RWPE1 (cell line): ENCODE data around the gene IARS2.

Source experiments
- CTCF ChIA-PET: fragments of 350-600 bp; sonication (Branson Sonifier 250); formaldehyde crosslinking; extraction: SDS; loops from one replicate; lab custom pipeline; 2021; lab: Yijun Ruan, JAX
- POLR2A ChIA-PET: fragments of 400-600 bp; formaldehyde crosslinking; extraction: SDS; loops from one replicate; lab custom pipeline; 2020; ENCODE audit warnings: antibody characterized with exemption; ENCODE audit not compliant: low non-redundant PET; lab: Yijun Ruan, JAX
- DNase-seq: peaks from one replicate; pipeline ENCODE4 v3.0.0; 2012; ENCODE audit warnings: low spot score
- H3K27ac ChIP-seq: fragments of 450-650 bp; 2 replicates; pipeline ENCODE4 v1.5.1; 2017
- TF ChIP-seq, protein P1 (sequence below): fragments of 450-650 bp; conservative IDR thresholded peaks from 2 replicates; pipeline ENCODE4 v1.5.1; 2017; ENCODE audit warnings: low read depth, mild to moderate bottlenecking

Gene IARS2

DNA sequence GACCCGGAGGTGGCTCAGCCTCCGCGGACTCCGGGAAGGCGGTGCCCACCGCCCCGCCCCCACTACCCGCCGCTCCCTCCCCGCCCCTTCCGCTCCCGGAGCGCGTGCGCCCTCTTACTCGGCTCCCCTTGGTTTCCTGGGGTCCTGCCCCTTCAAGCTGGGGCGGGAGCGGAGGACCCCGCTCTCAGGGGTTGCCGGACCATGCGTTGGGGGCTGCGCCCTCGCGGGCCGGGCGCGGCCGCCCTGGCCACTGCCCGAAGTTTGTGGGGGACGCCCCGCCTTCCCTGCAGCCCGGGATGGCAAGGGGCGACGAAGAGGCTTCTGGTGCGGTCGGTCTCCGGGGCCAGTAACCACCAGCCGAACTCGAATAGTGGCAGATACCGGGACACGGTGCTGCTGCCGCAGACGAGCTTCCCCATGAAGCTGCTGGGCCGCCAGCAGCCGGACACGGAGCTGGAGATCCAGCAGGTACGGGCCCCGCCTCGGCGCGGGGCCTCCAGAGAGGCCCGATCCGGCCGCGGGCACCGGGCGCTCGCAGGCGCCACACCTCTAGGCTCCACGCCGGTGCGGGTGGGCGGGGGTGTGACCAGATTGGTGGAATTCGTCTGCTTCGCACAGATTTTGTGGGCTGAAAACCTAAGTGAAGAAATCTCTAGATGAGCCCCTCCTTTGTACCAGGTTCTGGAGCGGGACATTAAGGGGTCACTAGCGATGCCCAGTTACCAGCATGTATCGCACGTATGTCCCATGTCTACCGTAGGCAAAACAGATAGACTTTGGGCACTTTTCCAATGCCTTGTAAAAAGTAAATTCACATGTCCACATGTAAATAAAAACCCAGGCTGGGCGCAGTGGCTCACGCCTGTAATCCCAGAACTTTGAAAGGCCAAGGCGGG is at the start of gene IARS2:
TSS of gene IARS2 (plus strand) at position 117 of the 896 bp plus-strand sequence. CDS start at position 202, 85 bp downstream.
- peak within 1 kb of the TSS; percentile 83 for H3K27ac ChIP-seq
- ChIA-PET POLR2A (no interaction called here), CTCF (interaction anchor here (1.9 kb wide), 1 partner anchor 124 kb away, joined by 5 read pairs; no protein-coding TSS in a partner anchor)
- TF ChIP-seq, protein P1, sequence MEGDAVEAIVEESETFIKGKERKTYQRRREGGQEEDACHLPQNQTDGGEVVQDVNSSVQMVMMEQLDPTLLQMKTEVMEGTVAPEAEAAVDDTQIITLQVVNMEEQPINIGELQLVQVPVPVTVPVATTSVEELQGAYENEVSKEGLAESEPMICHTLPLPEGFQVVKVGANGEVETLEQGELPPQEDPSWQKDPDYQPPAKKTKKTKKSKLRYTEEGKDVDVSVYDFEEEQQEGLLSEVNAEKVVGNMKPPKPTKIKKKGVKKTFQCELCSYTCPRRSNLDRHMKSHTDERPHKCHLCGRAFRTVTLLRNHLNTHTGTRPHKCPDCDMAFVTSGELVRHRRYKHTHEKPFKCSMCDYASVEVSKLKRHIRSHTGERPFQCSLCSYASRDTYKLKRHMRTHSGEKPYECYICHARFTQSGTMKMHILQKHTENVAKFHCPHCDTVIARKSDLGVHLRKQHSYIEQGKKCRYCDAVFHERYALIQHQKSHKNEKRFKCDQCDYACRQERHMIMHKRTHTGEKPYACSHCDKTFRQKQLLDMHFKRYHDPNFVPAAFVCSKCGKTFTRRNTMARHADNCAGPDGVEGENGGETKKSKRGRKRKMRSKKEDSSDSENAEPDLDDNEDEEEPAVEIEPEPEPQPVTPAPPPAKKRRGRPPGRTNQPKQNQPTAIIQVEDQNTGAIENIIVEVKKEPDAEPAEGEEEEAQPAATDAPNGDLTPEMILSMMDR, result no peak
- DNase-seq, result peak; percentile 97

DNA sequence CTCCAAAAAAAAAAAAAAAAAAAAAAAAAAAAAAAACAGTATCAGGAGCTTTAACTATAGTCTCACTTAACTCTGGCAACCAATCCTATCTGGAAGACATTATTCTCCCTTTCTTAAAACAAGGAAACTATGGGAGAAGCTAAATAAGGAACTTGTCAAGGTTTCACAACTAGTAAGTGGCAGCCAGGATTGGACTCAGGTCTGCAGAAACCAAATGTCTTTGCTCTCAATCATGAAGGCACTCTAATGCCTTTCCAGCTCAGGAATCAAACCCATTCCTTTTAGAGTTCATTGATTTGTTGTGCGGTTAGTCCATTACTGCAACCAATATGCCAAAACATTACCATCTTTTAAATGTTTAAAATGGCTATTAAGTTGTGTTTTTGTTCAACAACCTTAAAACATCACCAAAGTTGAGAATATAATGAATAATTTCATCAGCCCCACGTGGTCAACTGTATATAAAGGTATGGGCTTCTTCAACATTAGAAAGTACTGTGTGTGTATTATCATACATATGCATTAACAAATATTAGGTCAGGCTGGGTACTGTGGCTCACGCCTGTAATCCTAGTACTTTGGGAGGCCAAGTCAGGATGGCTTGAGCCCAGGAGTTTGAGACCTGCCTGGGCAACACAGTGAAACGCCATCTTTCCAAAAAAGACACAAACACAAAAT is 49.1 kb upstream of the IARS2 start:
- ChIA-PET POLR2A (interaction anchor here (0.5 kb wide), 1 partner anchor 214 kb away, joined by 3 read pairs; no protein-coding TSS in a partner anchor), CTCF (interaction anchor here (0.7 kb wide), 1 partner anchor 78 kb away, joined by 3 read pairs; no protein-coding TSS in a partner anchor)
- TF ChIP-seq, protein P1, result no peak
- peak overlapping the region; percentile 44; the same call in 1 of the 2 replicates for H3K27ac ChIP-seq
- DNase-seq, result no peak

DNA sequence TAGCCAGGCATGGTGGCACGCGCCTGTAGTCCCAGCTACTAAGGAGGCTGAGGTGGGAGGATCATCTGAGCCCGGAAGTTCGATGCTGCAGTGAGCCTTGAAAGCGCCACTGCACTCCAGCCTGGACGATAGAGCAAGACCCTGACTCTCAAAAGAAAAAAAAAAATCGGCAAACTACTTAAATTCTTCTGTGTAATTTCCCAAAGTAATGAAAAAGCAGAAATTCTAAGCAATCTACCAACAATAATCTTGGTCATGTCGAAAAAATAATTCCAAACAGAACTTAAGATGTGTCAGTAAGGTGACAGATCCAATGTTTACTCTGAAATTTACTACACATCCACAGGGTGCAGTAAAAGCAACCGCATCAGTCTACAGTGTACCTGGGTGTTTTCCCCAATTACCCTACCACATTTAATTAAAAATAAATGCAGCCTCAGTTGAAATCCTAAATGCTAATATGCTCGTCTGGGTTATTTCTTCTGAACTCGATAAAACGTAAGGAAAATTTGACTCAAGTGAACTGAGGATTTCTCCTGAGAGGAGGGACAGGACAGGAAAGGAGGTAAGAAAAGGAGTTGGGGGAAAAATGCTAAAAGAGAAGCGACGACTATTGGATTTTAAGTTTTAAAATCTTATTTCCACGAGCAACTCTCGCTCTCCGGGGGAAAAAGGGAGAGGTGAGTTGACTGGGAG is 48.4 kb upstream of the IARS2 start:
- POLR2A ChIA-PET, result interaction anchor here (0.6 kb wide), 2 partner anchors 43 to 181 kb away, joined by 3 to 6 read pairs; no protein-coding TSS in a partner anchor
- peak overlapping the region; percentile 92 for H3K27ac ChIP-seq
- TF ChIP-seq, protein P1, result no peak
- peak; percentile 46 for DNase-seq
- CTCF ChIA-PET, result interaction anchor here (0.9 kb wide), 1 partner anchor 59 kb away, joined by 7 read pairs; no protein-coding TSS in a partner anchor

DNA sequence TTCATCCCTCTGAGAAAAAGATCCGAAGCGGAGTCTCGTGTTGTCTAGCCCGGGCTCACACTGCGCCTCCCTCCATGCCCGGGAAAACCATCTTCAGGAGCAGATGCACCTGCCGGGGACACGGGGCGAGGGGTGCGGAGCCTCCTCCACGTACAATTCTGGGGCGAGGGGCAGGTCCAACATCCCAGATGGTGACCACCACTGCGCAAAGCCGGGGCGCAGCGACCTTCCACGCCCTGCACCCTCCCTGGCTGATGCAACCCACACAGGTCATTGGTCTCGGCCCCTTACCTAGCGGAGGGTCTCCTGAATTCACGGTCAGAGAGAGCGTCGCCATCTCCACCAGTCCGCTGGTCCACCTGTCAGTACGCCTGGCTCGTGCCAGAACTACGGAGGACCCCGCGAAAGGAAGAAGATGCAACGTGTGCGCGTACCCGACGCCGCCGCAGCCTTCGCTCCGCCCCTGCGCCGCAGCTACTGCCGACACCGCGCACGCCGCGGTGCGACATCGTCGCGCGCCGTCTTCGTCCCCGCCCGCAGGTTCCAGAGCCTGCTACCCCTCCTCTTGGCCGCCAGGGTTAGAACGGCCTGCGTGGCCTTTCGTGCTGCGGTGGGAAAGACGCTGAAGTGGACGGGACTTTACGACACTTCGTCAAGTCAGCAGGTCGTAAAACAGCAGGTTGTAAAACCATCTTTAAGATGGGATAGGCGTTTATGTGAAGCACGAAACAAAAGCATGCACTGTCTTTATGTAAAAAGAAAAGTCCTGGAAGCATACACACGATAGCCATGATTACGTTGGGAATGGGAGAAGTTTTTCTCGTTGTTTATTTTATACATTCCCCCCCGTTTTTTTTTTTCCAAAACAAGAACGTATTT is 47.6 kb upstream of the IARS2 start, which contains the start of gene EPRS1:
TSS of gene EPRS1 (minus strand) at position 454 of the 879 bp plus-strand sequence. CDS start at position 337, 117 bp downstream.
- CTCF ChIA-PET, result interaction anchor here (0.9 kb wide), 1 partner anchor 59 kb away, joined by 7 read pairs; no protein-coding TSS in a partner anchor
- POLR2A ChIA-PET, result interaction anchor here (0.6 kb wide), 2 partner anchors 42 to 182 kb away, joined by 3 to 6 read pairs; no protein-coding TSS in a partner anchor
- peak within 1 kb of the TSS; percentile 92 for H3K27ac ChIP-seq
- peak; percentile 97 for DNase-seq
- TF ChIP-seq, protein P1, result peak; percentile 65

DNA sequence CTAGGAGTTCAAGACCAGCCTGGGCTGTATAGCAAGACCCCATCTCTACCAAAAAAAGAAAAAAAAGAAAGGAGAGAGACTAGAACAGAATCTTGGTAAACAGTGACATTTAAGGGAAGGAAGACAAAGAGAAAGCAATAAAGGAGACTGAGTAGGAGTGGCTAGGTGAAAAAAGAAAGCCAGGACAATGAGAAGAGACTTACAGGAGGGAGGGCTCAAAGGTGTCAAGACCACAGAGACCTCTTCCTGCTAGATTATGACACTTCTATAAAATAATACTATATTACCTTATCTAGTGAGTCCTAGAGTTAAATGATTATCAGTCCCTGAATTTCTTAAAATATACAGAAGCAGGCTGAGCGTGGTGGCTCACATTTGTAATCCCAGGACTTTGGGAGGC is 37.6 kb upstream of the IARS2 start:
- ChIA-PET CTCF (no interaction called here), POLR2A (no interaction called here)
- no peak overlapping the region for H3K27ac ChIP-seq
- DNase-seq, result no peak
- TF ChIP-seq, protein P1, result no peak
